ENCODE data around the gene RMRP.

The RMRP gene

DNA sequence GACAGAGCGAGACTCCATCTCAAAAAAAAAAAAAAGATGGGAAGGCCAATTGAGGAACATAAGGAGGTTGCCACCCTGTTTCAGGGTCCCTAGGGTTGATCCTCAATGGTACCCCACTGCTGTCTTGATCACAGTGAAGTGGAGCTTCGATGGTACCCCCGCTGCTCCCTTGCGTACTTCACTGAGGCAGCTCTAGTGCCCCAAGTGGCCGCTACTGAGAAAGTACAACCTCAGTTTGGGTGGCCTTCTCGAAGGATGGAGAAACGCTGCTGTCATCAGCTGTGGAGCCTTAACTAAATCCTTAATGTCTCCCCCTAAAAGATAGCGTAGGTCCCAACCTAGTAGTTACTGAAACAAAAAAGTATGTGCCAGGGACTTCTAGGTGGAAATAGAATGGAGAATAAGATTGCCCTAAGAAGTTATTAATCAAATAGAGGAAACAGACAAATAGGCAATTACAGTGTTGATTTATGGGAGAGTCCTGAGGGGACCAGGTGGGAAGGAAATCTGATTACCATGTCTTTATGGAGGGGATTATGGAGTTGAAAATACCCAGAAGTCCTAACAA is 46.5 kb downstream of the RMRP start:
- ATAC-seq (peak; percentile 74), DNase-seq (peak; percentile 65)

GRCh38 chr9:35609820-35610163 is 48.0 kb downstream of the RMRP start:
- DNase-seq, result no peak
- no peak for ATAC-seq

DNA sequence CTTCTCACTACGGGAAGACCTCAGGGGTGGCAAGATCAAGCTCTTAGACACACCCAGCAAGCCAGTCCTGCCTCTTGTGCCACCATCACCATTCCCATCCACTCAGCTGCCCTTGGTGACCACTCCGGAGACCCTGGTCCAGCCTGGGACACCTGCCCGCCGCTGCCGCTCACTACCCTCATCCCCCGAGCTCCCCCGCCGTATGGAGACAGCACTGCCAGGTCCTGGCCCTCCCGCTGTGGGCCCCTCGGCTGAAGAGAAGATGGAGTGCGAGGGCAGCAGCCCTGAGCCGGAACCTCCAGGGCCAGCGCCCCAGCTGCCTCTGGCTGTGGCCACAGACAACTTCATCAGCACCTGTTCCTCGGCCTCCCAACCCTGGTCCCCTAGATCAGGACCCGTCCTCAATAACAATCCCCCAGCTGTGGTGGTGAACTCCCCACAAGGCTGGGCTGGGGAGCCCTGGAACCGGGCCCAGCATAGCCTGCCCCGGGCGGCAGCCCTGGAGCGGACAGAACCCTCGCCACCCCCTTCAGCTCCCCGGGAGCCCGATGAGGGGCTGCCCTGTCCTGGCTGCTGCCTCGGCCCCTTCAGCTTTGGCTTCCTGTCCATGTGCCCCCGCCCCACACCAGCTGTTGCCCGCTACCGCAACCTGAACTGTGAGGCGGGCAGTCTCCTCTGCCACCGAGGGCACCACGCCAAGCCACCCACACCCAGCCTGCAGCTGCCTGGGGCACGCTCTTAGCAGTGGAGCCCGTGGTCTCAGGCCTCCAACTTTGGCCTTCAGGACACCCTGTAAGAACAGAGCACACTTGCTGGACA is 48.6 kb downstream of the RMRP start:
- no peak for ATAC-seq
- no peak for DNase-seq

- DNase-seq (no peak), ATAC-seq (no peak)
These were observed 49.6 kb downstream of the RMRP start for GRCh38 chr9:35608221-35608620.

All from stimulated activated naive CD8-positive, alpha-beta T cell treated with anti-CD3 and anti-CD28 coated beads, Interleukin-15, Interleukin-2, amounts not matched to agents 100 U/mL and 50 U/mL, for 24 hours (primary cell).